Measurements from ENCODE around the gene STAB2. TPM values are rescaled to one million over a fixed set of nuclear protein-coding genes. Genes with fewer than 3 reads are reported as not detected.

Gene STAB2
- total RNA-seq, 4 donors from 2014 or later = 0.27 to 6.5 (median 1.2) TPM

DNA sequence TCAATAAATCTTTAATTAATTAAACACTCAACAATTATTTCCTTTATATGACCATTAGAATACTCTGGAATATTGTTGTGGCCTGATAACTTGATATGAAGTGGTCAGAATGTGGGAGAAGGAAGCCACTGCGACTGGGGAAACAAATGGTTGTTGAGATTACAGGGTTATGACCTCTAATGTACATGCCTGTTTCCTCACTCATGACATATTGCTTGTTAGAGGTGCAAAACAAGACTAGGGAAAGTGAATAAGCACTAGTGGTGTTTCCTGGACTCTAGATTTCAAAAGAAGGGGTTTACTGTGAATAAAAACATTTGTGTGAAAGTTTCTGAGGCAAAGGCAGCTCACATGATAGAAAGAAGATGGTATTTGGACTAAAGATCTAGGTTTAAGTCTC is 53.3 kb downstream of the STAB2 start:
- 0 to 3% methylated on average over 1 of the region's 1 CpG for WGBS, 2 donors
- no peak for DNase-seq
- Histone ChIP-seq H3K27me3 (no peaks in the 10 kb centered on the region), H3K4me3 (replicated peaks in 1 of 3) (no peak overlapping the region), H3K4me1 (peaks cover 9% of the 10 kb centered on the region in 2 donors), H3K9me3 (no peaks in the 10 kb centered on the region), H3K36me3 (no peaks in the 10 kb centered on the region), H3K27ac (no peak overlapping the region)
- intact Hi-C loops (cut with DNase I) = no loop called here
- TF ChIP-seq, protein P1, sequence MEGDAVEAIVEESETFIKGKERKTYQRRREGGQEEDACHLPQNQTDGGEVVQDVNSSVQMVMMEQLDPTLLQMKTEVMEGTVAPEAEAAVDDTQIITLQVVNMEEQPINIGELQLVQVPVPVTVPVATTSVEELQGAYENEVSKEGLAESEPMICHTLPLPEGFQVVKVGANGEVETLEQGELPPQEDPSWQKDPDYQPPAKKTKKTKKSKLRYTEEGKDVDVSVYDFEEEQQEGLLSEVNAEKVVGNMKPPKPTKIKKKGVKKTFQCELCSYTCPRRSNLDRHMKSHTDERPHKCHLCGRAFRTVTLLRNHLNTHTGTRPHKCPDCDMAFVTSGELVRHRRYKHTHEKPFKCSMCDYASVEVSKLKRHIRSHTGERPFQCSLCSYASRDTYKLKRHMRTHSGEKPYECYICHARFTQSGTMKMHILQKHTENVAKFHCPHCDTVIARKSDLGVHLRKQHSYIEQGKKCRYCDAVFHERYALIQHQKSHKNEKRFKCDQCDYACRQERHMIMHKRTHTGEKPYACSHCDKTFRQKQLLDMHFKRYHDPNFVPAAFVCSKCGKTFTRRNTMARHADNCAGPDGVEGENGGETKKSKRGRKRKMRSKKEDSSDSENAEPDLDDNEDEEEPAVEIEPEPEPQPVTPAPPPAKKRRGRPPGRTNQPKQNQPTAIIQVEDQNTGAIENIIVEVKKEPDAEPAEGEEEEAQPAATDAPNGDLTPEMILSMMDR (IDR thresholded peaks at IDR 0.05) = no peak
- TF ChIP-seq POLR2A (IDR thresholded peaks at IDR 0.05) = no peak

DNA sequence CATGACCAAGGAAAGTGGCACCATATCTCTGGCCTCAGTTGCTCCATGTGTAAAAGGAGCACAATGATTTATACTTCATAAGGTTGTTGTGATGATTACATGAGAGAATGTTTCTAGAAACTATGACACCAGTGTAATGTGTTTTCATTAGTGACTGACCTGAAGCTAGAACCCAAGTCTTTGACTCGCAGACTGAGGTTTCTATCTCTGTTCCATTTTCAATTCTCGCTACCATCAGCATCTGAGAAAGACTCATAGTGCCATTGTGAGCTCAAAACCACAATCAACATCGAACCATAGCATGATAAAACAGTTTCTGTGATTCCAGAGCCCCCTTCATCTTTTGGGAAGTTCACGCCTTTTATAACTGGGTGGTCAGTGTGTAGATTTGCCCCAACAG is 53.8 kb downstream of the STAB2 start:
- H3K27me3 ChIP-seq = no peaks in the 10 kb centered on the region
- no peak for DNase-seq
- 89 to 90% methylated on average over 4 of the region's 4 CpGs for WGBS, 2 donors
- no peak overlapping the region for H3K27ac ChIP-seq
- intact Hi-C loops (cut with DNase I) = no loop called here
- H3K36me3 ChIP-seq = no peaks in the 10 kb centered on the region
- no peak overlapping the region for H3K4me3 ChIP-seq (replicated peaks in 1 of 3)
- H3K9me3 ChIP-seq = no peaks in the 10 kb centered on the region
- peaks cover 9% of the 10 kb centered on the region in 2 donors for H3K4me1 ChIP-seq
- no peak for TF ChIP-seq POLR2A (IDR thresholded peaks at IDR 0.05)
- TF ChIP-seq, protein P1 (IDR thresholded peaks at IDR 0.05) = no peak

DNA sequence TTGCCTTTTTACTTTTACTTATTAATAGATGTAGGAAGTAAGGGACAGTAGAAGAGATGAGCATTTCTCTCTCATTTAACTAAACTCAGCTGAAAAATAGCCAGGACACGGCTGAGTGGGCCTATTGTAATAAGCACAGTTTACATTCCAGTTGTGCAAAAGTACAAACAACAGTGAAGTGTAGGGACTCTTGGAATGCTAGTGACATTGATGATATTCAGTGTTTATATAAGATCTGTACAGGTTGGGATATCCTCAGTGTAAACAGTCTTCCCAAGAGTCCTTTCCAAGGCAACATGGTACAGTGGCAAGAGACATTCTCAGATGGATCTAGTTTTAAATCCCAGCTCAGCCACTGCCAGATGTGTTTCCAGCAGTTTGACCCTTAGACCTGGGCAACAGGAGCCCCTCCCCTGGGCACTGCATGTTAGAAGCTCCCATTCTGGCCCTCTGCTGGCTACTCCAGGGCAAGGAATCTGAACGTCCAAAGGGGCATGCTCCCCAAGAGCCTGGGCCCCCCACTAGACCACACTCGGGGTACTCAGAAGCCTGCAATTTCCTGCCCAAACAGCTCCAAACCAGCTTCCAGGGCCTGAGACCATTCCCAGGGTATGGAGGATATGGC is 55.3 kb downstream of the STAB2 start:
- WGBS, 2 donors = 36 to 48% methylated on average over 1 to 3 of the region's 3 CpGs
- H3K4me1 ChIP-seq = peaks cover 9% of the 10 kb centered on the region in 2 donors
- H3K27ac ChIP-seq = no peak overlapping the region

DNA sequence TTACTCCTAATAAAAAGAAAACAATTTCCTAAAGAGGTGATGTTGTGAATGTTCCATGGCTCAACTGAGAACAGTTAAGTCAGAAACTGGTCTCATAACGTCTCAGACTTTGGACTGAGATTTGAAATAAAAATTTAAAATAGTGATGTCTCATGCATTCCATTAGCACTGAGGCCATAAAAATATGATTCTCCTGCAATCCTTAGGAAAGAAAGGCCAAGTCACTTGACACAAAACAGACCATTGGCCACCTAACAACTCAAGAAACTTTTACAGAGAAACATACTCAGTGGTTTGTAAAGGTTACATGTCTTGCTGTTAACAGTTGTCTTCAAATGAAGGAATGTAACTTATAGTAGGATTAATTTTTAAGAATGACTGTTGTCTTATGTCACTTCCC is 58.1 kb downstream of the STAB2 start:
- intact Hi-C loops (cut with DNase I) = no loop called here
- DNase-seq = no peak
- WGBS, 2 donors = 83 to 85% methylated on average over 1 of the region's 1 CpG
- no peak overlapping the region for H3K4me3 ChIP-seq (replicated peaks in 1 of 3)
- no peaks in the 10 kb centered on the region for H3K27me3 ChIP-seq
- peaks cover 9% of the 10 kb centered on the region in 2 donors for H3K4me1 ChIP-seq
- H3K9me3 ChIP-seq = no peaks in the 10 kb centered on the region
- H3K36me3 ChIP-seq = no peaks in the 10 kb centered on the region
- H3K27ac ChIP-seq = no peak overlapping the region
- TF ChIP-seq, protein P1 (IDR thresholded peaks at IDR 0.05) = no peak
- TF ChIP-seq POLR2A (IDR thresholded peaks at IDR 0.05) = no peak

More for the DNA sequence above, 55.3 kb downstream of the STAB2 start:
- Histone ChIP-seq H3K4me3 (replicated peaks in 1 of 3) (no peak overlapping the region), H3K9me3 (no peaks in the 10 kb centered on the region), H3K36me3 (no peaks in the 10 kb centered on the region), H3K27me3 (no peaks in the 10 kb centered on the region)
- intact Hi-C loops (cut with DNase I) = no loop called here
- DNase-seq = no peak
- TF ChIP-seq, protein P1 (IDR thresholded peaks at IDR 0.05) = no peak
- no peak for TF ChIP-seq POLR2A (IDR thresholded peaks at IDR 0.05)

DNA sequence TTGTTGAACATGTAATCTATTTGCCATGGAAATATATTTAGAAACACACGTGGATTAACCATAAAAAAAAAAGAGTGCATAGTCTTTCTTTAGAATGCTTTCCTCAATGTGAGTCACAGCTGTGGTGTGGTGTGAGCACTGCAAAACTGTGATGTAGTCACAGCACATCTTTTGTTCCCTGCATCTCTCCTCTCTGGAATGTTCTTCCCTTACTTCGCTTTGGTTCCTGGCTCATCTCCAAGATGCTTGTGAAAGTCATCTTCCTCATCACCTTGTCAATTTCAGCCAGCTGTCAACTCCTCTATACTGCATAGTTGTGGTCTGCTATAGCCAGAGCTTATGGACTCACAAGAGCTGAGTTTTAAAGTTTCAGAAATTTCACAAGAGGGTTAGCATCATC is 60.2 kb downstream of the STAB2 start:
- intact Hi-C loops (cut with DNase I) = no loop called here
- Histone ChIP-seq H3K27ac (no peak overlapping the region), H3K9me3 (no peaks in the 10 kb centered on the region), H3K27me3 (no peaks in the 10 kb centered on the region), H3K4me1 (peaks cover 6% of the 10 kb centered on the region in 2 donors), H3K4me3 (replicated peaks in 1 of 3) (no peak overlapping the region), H3K36me3 (no peaks in the 10 kb centered on the region)
- no peak for DNase-seq
- TF ChIP-seq, protein P1 (IDR thresholded peaks at IDR 0.05) = no peak
- TF ChIP-seq POLR2A (IDR thresholded peaks at IDR 0.05) = no peak
- 51 to 57% methylated on average over 2 of the region's 2 CpGs for WGBS, 2 donors

Data from thyroid gland (tissue), 4 donors.